ENCODE data around the gene EDEM2. TPM values are rescaled to one million over a fixed set of nuclear protein-coding genes. Genes with fewer than 3 reads are reported as not detected.

The EDEM2 gene
- polyA plus RNA-seq, 4 donors, result 17.0 to 26.2 (median 21.0) TPM

- Histone ChIP-seq H3K9me3 (ENCODE audit: control insufficient read depth in 2 of 2, insufficient read depth in 1 of 2, low read depth in 1 of 2, low read length in 1 of 2) (no peaks in the 10 kb centered on the region), H3K36me3 (ENCODE audit: control insufficient read depth in 3 of 3, insufficient read depth in 2 of 3, low read depth in 1 of 3, low read length in 3 of 3) (peaks cover 16 to 68% (median 23%) of the 10 kb centered on the region in 3 donors), H3K4me1 (ENCODE audit: control insufficient read depth in 3 of 3, insufficient read depth in 2 of 3, low read depth in 1 of 3, low read length in 2 of 3) (no peaks in the 10 kb centered on the region), H3K27me3 (ENCODE audit: control insufficient read depth in 3 of 3, insufficient read depth in 3 of 3, low read length in 3 of 3) (no peaks in the 10 kb centered on the region), H3K4me3 (ENCODE audit: low read depth in 1 of 3, low read length in 3 of 3) (no peak overlapping the region), H3K27ac (ENCODE audit: low read depth in 1 of 3, low read length in 2 of 3) (no peak overlapping the region)
- FAIRE-seq (no peak), DNase-seq (no peak)
- 90 to 98% (median 91%) methylated on average over 4 of the region's 4 CpGs for WGBS, 3 donors
Measured at GRCh38 chr20:35131934-35132333, 15.2 kb downstream of the EDEM2 start.

- peaks cover 16 to 60% (median 19%) of the 10 kb centered on the region in 3 donors for H3K36me3 ChIP-seq (ENCODE audit: control insufficient read depth in 3 of 3, insufficient read depth in 2 of 3, low read depth in 1 of 3, low read length in 3 of 3)
- 45 to 80% (median 72%) methylated on average over 2 of the region's 2 CpGs for WGBS, 3 donors
Measured at GRCh38 chr20:35129647-35130069, 17.5 kb downstream of the EDEM2 start.

DNA sequence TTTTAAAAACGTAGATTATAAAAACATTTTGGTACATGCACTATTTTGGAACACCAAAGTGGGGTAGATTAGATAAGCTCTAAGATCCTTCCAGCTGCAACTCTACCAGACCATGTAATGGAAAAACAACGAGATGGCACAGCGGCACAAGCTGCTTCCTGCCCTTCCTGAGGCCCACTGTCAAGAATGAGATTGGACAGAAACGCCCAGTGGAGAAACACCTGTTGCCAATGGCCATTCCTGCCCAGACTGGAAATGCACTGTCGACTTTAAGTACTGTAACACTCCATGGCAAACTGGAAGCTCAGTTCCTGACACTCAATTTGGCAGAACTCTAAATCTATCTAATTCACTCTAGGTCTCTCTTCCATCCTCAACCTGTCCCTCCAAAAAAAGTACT, 21.4 kb downstream of the EDEM2 start:
- peaks cover 23 to 52% (median 26%) of the 10 kb centered on the region in 3 donors for H3K36me3 ChIP-seq (ENCODE audit: control insufficient read depth in 3 of 3, insufficient read depth in 2 of 3, low read depth in 1 of 3, low read length in 3 of 3)
- H3K4me1 ChIP-seq (ENCODE audit: control insufficient read depth in 3 of 3, insufficient read depth in 2 of 3, low read depth in 1 of 3, low read length in 2 of 3), result no peaks in the 10 kb centered on the region
- DNase-seq, result no peak
- no peak overlapping the region for H3K27ac ChIP-seq (ENCODE audit: low read depth in 1 of 3, low read length in 2 of 3)
- H3K4me3 ChIP-seq (ENCODE audit: low read depth in 1 of 3, low read length in 3 of 3), result no peak overlapping the region
- H3K9me3 ChIP-seq (ENCODE audit: control insufficient read depth in 2 of 2, insufficient read depth in 1 of 2, low read depth in 1 of 2, low read length in 1 of 2), result no peaks in the 10 kb centered on the region
- FAIRE-seq, result no peak
- H3K27me3 ChIP-seq (ENCODE audit: control insufficient read depth in 3 of 3, insufficient read depth in 3 of 3, low read length in 3 of 3), result no peaks in the 10 kb centered on the region
- WGBS, 3 donors, result 89 to 96% (median 92%) methylated on average over 5 of the region's 5 CpGs

More at GRCh38 chr20:35129647-35130069, 17.5 kb downstream of the EDEM2 start:
- Histone ChIP-seq H3K4me3 (ENCODE audit: low read depth in 1 of 3, low read length in 3 of 3) (no peak overlapping the region), H3K27ac (ENCODE audit: low read depth in 1 of 3, low read length in 2 of 3) (no peak overlapping the region), H3K9me3 (ENCODE audit: control insufficient read depth in 2 of 2, insufficient read depth in 1 of 2, low read depth in 1 of 2, low read length in 1 of 2) (no peaks in the 10 kb centered on the region), H3K27me3 (ENCODE audit: control insufficient read depth in 3 of 3, insufficient read depth in 3 of 3, low read length in 3 of 3) (no peaks in the 10 kb centered on the region), H3K4me1 (ENCODE audit: control insufficient read depth in 3 of 3, insufficient read depth in 2 of 3, low read depth in 1 of 3, low read length in 2 of 3) (no peaks in the 10 kb centered on the region)
- no peak for FAIRE-seq
- DNase-seq, result peak; percentile 20 to 27

DNA sequence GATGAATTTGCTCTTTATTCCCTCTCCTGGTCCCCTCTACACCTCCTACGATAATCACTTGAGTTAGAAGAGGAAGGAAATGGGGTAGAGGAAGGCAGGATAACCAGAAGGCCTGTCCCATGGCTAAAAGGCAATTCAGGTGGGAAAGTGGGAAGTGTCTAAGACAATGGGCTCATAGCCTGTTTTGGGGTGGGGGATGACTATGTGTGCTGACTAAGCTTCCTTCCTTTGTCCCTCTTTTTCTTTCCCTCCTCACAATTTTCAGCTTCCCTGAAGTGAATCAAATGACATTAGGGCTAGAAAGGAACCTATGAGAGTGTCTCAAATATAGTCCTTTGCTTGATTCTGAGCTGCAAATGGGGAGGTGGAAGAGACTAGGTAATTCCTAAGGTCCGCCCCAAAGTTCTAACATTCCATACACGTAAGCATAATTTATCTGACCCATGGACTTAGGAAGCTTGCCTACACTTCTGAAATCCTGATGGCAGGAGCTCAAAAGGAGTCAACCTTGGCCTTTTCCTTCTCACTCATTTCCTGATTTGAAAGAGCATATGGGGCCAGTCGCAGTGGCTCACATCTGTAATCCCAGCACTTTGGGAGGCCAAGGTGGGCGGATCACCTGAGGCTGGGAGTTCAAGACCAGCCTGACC, 24.3 kb downstream of the EDEM2 start:
- Histone ChIP-seq H3K36me3 (ENCODE audit: control insufficient read depth in 3 of 3, insufficient read depth in 2 of 3, low read depth in 1 of 3, low read length in 3 of 3) (peaks cover 24 to 55% (median 27%) of the 10 kb centered on the region in 3 donors), H3K4me1 (ENCODE audit: control insufficient read depth in 3 of 3, insufficient read depth in 2 of 3, low read depth in 1 of 3, low read length in 2 of 3) (no peaks in the 10 kb centered on the region), H3K27ac (ENCODE audit: low read depth in 1 of 3, low read length in 2 of 3) (no peak overlapping the region), H3K4me3 (ENCODE audit: low read depth in 1 of 3, low read length in 3 of 3) (no peak overlapping the region), H3K9me3 (ENCODE audit: control insufficient read depth in 2 of 2, insufficient read depth in 1 of 2, low read depth in 1 of 2, low read length in 1 of 2) (no peaks in the 10 kb centered on the region), H3K27me3 (ENCODE audit: control insufficient read depth in 3 of 3, insufficient read depth in 3 of 3, low read length in 3 of 3) (no peaks in the 10 kb centered on the region)
- no peak for FAIRE-seq
- no peak for DNase-seq
- WGBS, 3 donors, result 82 to 96% (median 89%) methylated on average over 5 of the region's 5 CpGs

DNA sequence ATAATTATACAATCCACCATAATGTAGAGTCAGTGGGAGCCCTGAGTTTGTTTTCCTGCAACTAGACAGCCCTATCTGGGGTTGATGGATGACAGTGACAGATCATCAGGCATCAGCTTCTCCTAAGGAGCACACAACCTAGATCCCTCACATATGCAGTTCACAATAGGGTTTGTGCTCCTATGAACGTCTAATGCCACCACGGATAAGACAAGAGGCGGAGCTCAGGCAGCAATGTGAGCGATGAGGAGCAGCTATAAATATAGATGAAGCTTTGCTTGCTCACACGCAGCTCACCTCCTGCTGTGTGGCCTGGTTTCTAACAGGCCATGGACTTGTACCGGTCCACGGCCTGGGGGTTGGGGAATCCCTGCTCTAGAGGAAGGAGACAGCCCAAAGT, 25.9 kb downstream of the EDEM2 start:
- DNase-seq (no peak), FAIRE-seq (no peak)
- Histone ChIP-seq H3K27ac (ENCODE audit: low read depth in 1 of 3, low read length in 2 of 3) (no peak overlapping the region), H3K9me3 (ENCODE audit: control insufficient read depth in 2 of 2, insufficient read depth in 1 of 2, low read depth in 1 of 2, low read length in 1 of 2) (no peaks in the 10 kb centered on the region), H3K27me3 (ENCODE audit: control insufficient read depth in 3 of 3, insufficient read depth in 3 of 3, low read length in 3 of 3) (no peaks in the 10 kb centered on the region), H3K36me3 (ENCODE audit: control insufficient read depth in 3 of 3, insufficient read depth in 2 of 3, low read depth in 1 of 3, low read length in 3 of 3) (peaks cover 24 to 55% (median 27%) of the 10 kb centered on the region in 3 donors), H3K4me1 (ENCODE audit: control insufficient read depth in 3 of 3, insufficient read depth in 2 of 3, low read depth in 1 of 3, low read length in 2 of 3) (no peaks in the 10 kb centered on the region), H3K4me3 (ENCODE audit: low read depth in 1 of 3, low read length in 3 of 3) (no peak overlapping the region)
- 93 to 98% (median 95%) methylated on average over 7 of the region's 7 CpGs for WGBS, 3 donors

DNA sequence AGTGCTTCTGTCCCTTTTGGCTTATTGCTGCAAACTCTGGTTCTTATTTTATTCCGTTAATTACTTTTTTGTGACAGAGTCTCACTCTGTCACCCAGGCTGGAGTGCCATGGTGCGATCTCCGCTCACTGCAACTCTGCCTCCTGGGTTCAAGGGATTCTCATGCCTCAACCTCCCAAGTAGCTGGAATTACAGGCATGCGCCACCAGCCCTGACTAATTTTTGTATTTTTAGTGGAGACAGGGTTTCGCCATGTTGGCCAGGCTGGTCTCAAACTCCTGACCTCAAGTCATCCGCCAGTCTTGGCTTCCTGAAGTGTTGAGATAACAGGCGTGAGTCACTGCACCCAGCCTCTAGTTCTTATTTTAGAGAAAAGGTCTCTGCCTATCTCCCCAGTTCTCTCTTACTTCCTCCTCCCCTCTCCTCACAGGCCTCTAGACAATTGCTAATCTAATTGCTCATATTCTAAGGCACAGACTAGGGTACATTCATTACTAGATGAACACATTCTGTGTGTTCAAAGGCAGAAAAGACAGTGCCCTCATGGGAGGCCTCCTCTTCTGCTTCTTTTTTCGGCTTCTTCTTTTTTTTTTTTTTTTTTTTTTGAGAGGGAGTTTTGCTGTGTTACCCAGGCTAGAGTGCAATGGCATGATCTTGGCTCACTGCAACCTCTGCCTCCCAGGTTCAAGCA, 27.0 kb downstream of the EDEM2 start:
- Histone ChIP-seq H3K27me3 (ENCODE audit: control insufficient read depth in 3 of 3, insufficient read depth in 3 of 3, low read length in 3 of 3) (no peaks in the 10 kb centered on the region), H3K4me3 (ENCODE audit: low read depth in 1 of 3, low read length in 3 of 3) (no peak overlapping the region), H3K9me3 (ENCODE audit: control insufficient read depth in 2 of 2, insufficient read depth in 1 of 2, low read depth in 1 of 2, low read length in 1 of 2) (no peaks in the 10 kb centered on the region), H3K36me3 (ENCODE audit: control insufficient read depth in 3 of 3, insufficient read depth in 2 of 3, low read depth in 1 of 3, low read length in 3 of 3) (peaks cover 23 to 56% (median 30%) of the 10 kb centered on the region in 3 donors), H3K27ac (ENCODE audit: low read depth in 1 of 3, low read length in 2 of 3) (no peak overlapping the region), H3K4me1 (ENCODE audit: control insufficient read depth in 3 of 3, insufficient read depth in 2 of 3, low read depth in 1 of 3, low read length in 2 of 3) (no peaks in the 10 kb centered on the region)
- WGBS, 3 donors, result 81 to 90% (median 81%) methylated on average over 8 of the region's 8 CpGs
- no peak for DNase-seq
- no peak for FAIRE-seq

DNA sequence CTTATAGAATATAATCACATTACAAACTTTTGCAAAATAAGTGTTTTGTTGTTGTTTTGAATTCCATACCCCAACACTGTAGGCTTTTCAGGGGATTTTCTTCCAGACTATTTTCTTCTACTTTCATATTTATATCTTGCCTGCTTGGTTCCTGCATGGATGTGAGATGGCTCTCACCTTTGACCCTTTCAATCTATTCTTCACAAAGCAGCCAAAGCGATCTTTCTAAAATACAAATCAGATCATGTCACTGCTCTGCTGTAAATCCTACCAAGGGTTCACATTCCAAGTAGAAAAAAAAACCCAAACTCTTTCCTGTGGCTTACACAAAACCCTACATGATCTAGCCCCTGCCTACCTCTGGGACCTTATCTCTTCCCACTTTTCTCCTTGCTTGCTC, 29.5 kb downstream of the EDEM2 start:
- DNase-seq (no peak), FAIRE-seq (no peak)
- Histone ChIP-seq H3K27ac (ENCODE audit: low read depth in 1 of 3, low read length in 2 of 3) (no peak overlapping the region), H3K4me1 (ENCODE audit: control insufficient read depth in 3 of 3, insufficient read depth in 2 of 3, low read depth in 1 of 3, low read length in 2 of 3) (no peaks in the 10 kb centered on the region), H3K27me3 (ENCODE audit: control insufficient read depth in 3 of 3, insufficient read depth in 3 of 3, low read length in 3 of 3) (no peaks in the 10 kb centered on the region), H3K4me3 (ENCODE audit: low read depth in 1 of 3, low read length in 3 of 3) (no peak overlapping the region), H3K36me3 (ENCODE audit: control insufficient read depth in 3 of 3, insufficient read depth in 2 of 3, low read depth in 1 of 3, low read length in 3 of 3) (peaks cover 13 to 54% (median 20%) of the 10 kb centered on the region in 3 donors), H3K9me3 (ENCODE audit: control insufficient read depth in 2 of 2, insufficient read depth in 1 of 2, low read depth in 1 of 2, low read length in 1 of 2) (no peaks in the 10 kb centered on the region)
- WGBS, 3 donors, result 87 to 100% (median 87%) methylated on average over 1 of the region's 1 CpG

DNA sequence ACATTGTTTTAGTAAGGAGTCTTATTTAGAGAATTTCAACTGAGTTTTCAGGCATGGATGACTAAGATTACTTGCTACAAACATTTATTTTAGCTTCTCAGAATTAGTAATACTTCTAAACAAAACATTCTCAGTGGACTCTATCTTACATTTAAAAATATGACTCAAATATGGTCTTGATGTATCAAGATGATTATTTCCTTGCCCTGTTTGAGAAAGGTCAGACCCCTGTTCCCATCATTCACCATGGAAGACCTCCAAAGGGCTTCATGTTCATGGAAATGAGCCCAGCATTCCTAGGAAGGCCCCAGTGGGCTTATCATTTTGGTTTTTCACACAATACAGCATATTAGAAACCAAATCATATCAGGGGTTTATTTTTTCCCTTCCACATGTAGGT, 29.9 kb downstream of the EDEM2 start:
- DNase-seq (no peak), FAIRE-seq (no peak)
- H3K27ac ChIP-seq (ENCODE audit: low read depth in 1 of 3, low read length in 2 of 3), result no peak overlapping the region

More for the DNA sequence above, 29.9 kb downstream of the EDEM2 start:
- Histone ChIP-seq H3K36me3 (ENCODE audit: control insufficient read depth in 3 of 3, insufficient read depth in 2 of 3, low read depth in 1 of 3, low read length in 3 of 3) (peaks cover 11 to 54% (median 20%) of the 10 kb centered on the region in 3 donors), H3K9me3 (ENCODE audit: control insufficient read depth in 2 of 2, insufficient read depth in 1 of 2, low read depth in 1 of 2, low read length in 1 of 2) (no peaks in the 10 kb centered on the region), H3K27me3 (ENCODE audit: control insufficient read depth in 3 of 3, insufficient read depth in 3 of 3, low read length in 3 of 3) (no peaks in the 10 kb centered on the region), H3K4me1 (ENCODE audit: control insufficient read depth in 3 of 3, insufficient read depth in 2 of 3, low read depth in 1 of 3, low read length in 2 of 3) (no peaks in the 10 kb centered on the region), H3K4me3 (ENCODE audit: low read depth in 1 of 3, low read length in 3 of 3) (no peak overlapping the region)

All from small intestine (tissue), 7 donors.